Neural progenitor cell (in vitro differentiated cells): ENCODE results near the gene OR51D1.

ENCODE experiments used
- CTCF ChIP-seq: fragments of 200-600 bp; sonication (generic); IDR thresholded peaks from 2 replicates; pipeline ENCODE4 v1.5.1; 2017; ENCODE audit warnings: antibody characterized with exemption, mild to moderate bottlenecking
- EZH2 ChIP-seq: fragments of 200-600 bp; sonication (generic); IDR thresholded peaks from 2 replicates; pipeline ENCODE4 v1.6.1; 2017; ENCODE audit warnings: antibody characterized with exemption, mild to moderate bottlenecking, moderate library complexity
- EZH2phosphoT487 ChIP-seq: fragments of 200-600 bp; sonication (generic); IDR thresholded peaks from 2 replicates; pipeline ENCODE4 v1.6.1; 2017; ENCODE audit warnings: antibody characterized with exemption

- TF ChIP-seq CTCF: no peak
- no peak for TF ChIP-seq EZH2phosphoT487
- TF ChIP-seq EZH2: no peak
These were observed 47.5 kb downstream of the OR51D1 start for GRCh38 chr11:4684631-4685285.
